SK-N-MC (cell line): Measurements from ENCODE around the gene PAPPA2.

ENCODE experiments used
- EZH2 ChIP-seq: fragments of 200-600 bp; sonication (generic); IDR thresholded peaks from one replicate; pipeline ENCODE4 v1.6.1; 2017; ENCODE audit warnings: antibody characterized with exemption
- FOXP2 ChIP-seq: optimal IDR thresholded peaks from 2 replicates; pipeline ENCODE3; 2011; ENCODE audit warnings: mild to moderate bottlenecking, moderate library complexity; ENCODE audit not compliant: insufficient read depth; ENCODE audit errors: extremely low read length, control extremely low read depth
- POLR2AphosphoS5 ChIP-seq: IDR thresholded peaks from 2 replicates; pipeline ENCODE4 v1.6.1; 2012; ENCODE audit warnings: mild to moderate bottlenecking, low read depth, low read length, borderline replicate concordance

DNA sequence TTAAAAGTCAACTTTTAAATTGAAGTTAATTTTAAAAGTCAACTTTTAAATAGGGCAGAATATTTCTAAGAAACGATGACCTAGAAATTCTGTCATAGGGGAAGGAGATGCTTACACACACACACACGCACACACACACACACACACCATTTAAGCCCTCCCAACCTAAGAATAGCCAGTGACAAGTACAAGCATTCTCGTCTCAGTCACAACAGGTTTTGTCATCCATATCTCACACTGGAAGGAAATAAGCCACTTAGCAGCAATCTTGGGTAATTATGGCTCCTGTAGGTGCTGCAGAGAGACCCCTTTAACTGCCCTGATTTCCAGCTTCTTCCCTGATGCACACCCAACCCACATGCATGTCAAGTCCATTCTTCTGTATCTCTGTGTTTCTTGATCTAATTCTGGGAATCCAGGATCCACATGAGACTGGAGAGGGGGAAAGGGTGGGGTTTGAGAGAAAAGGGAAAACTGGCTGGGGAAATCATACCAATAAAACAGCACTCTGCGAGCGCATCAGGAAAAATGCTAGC lies 338.1 kb downstream of the PAPPA2 start:
- TF ChIP-seq EZH2 (no peak), POLR2AphosphoS5 (no peak), FOXP2 (no peak)
